Measurements from ENCODE around the gene SLAMF6. TPM values are rescaled to one million over a fixed set of nuclear protein-coding genes. Genes with fewer than 3 reads are reported as not detected.
A peak's percentile ranks its signal among the peaks of the same experiment; 100 is the strongest.

Gene SLAMF6
- total and polyA plus RNA-seq, 10 of the 15 experiments (the other 5 are each of a cell fraction or from before 2014, with no cell fraction given): 20.5 to 89.6 (median 36.5) TPM

- TF ChIP-seq ZBTB4 (CRISPR knock-in tag; IDR thresholded peaks at IDR 0.05): peak; percentile 38; the same call in 1 of the 2 replicates
- no peak for TF ChIP-seq USF2 (IDR thresholded peaks at IDR 0.05; ENCODE audit: borderline replicate concordance, low read depth, low read length)
- TF ChIP-seq RUNX3 (IDR thresholded peaks at IDR 0.05; ENCODE audit: low read length): no peak
- peak; percentile 94 for TF ChIP-seq BCL3 (IDR thresholded peaks at IDR 0.05; ENCODE audit: borderline replicate concordance, insufficient read depth, low read depth, low read length, poor library complexity, severe bottlenecking)
- TF ChIP-seq FOS (IDR thresholded peaks at IDR 0.05; ENCODE audit: borderline replicate concordance, extremely low read depth, insufficient read length): no peak
- TF ChIP-seq ZZZ3 (IDR thresholded peaks at IDR 0.05; ENCODE audit: control insufficient read depth, insufficient read length, low read depth): no peak
- no peak for TF ChIP-seq KAT2A (conservative IDR thresholded peaks at IDR 0.05; ENCODE audit: control insufficient read depth, low read depth, low read length)
- TF ChIP-seq EGR1 (IDR thresholded peaks at IDR 0.05; ENCODE audit: borderline replicate concordance in 1 of 2, low read depth in 2 of 2, low read length in 2 of 2): no peak
- TF ChIP-seq POLR2AphosphoS5 (IDR thresholded peaks at IDR 0.05; ENCODE audit: low read length): peak; percentile 63; the same call in 1 of the 2 replicates
- no peak for TF ChIP-seq ZNF384 (IDR thresholded peaks at IDR 0.05; ENCODE audit: borderline replicate concordance, low read depth, low read length)
- no peak for TF ChIP-seq BRCA1 (IDR thresholded peaks at IDR 0.05; ENCODE audit: low read depth, low read length)
- 0 out of 2 replicates have a peak, but pooled peaks have one; percentile 32 for TF ChIP-seq STAT1 (conservative IDR thresholded peaks at IDR 0.05)
- no peak for TF ChIP-seq BMI1 (IDR thresholded peaks at IDR 0.05; ENCODE audit: borderline replicate concordance)
- TF ChIP-seq ZNF24 (IDR thresholded peaks at IDR 0.05): peak; percentile 61; the same call in 1 of the 2 replicates
- peak; percentile 32; the same call in 1 of the 2 replicates for TF ChIP-seq STAT3 (IDR thresholded peaks at IDR 0.05; ENCODE audit: low read depth, low read length)
- no peak for TF ChIP-seq E2F8 (IDR thresholded peaks at IDR 0.05; ENCODE audit: low read depth, partially characterized antibody)
- no peak; the same call in 1 of the 2 replicates for TF ChIP-seq SIN3A (IDR thresholded peaks at IDR 0.05; ENCODE audit: low read depth, low read length)
- TF ChIP-seq RFX5 (IDR thresholded peaks at IDR 0.05; ENCODE audit: low read depth, low read length): no peak
- TF ChIP-seq CHD2 (IDR thresholded peaks at IDR 0.05; ENCODE audit: borderline replicate concordance, low read depth, low read length): no peak
- TF ChIP-seq CBFB (IDR thresholded peaks at IDR 0.05; ENCODE audit: low read depth): peak; percentile 45; the same call in 1 of the 2 replicates
Observed at GRCh38 chr1:160548960-160549664, 26.1 kb upstream of the SLAMF6 start (continued).
